Measurements from ENCODE around the gene CCDC90B. TPM values are rescaled to one million over a fixed set of nuclear protein-coding genes. Genes with fewer than 3 reads are reported as not detected.

Gene CCDC90B
- polyA plus RNA-seq, 1 donor (not counting 4 experiments of a cell fraction or from before 2014, with no cell fraction given): 46.9 TPM

DNA sequence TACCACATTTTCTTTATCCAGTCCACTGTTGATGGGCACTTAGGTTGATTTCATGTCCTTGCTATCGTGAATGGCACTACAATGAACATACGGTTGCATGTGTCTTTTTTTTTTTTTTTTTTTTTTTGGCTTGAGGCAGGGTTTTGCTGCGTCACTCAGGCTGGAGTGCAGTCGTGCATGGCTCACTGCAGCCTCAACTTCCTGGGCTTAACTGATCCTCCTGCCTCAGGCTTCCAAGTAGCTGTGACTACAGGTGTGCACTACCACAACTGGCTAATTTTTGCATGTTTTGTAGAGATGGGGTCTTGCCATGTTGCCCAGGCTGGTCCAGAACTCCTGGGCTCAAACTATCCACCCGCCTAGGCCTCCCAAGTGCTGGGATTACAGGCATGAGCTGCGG, 1.5 kb upstream of the CCDC90B start:
- Histone ChIP-seq H2AFZ (ENCODE audit: control insufficient read depth, low read length) (no peak overlapping the region), H3K36me3 (ENCODE audit: control insufficient read depth in 2 of 2, extremely low read depth in 1 of 2, insufficient read depth in 2 of 2, low read length in 2 of 2) (no peaks in the 10 kb centered on the region), H3K9ac (ENCODE audit: control insufficient read depth, extremely low read depth, insufficient read depth, low read length) (no peak overlapping the region), H3K9me3 (ENCODE audit: control insufficient read depth, low read depth, low read length) (no peaks in the 10 kb centered on the region), H3K4me1 (ENCODE audit: control insufficient read depth, extremely low read depth, insufficient read depth, low read length) (peaks cover 12% of the 10 kb centered on the region), H3K4me2 (ENCODE audit: control insufficient read depth, extremely low read depth, insufficient read depth, low read depth, low read length) (no peak overlapping the region), H3K9me1 (ENCODE audit: control insufficient read depth, extremely low read depth, insufficient read depth, low read length) (no peaks in the 10 kb centered on the region), H3K27ac (ENCODE audit: control insufficient read depth, insufficient read depth, low read length) (no peak overlapping the region), H3K27me3 (ENCODE audit: control insufficient read depth, extremely low read depth, insufficient read depth, low read length) (no peaks in the 10 kb centered on the region), H4K20me1 (ENCODE audit: control insufficient read depth, extremely low read depth, insufficient read depth, low read length) (no peaks in the 10 kb centered on the region), H3K4me3 (ENCODE audit: control insufficient read depth in 2 of 3, extremely low read depth in 1 of 3, insufficient read depth in 2 of 3, low read depth in 1 of 3, low read length in 3 of 3) (no peak overlapping the region), H3K79me2 (ENCODE audit: control insufficient read depth, insufficient read depth, low read length) (peaks cover 23% of the 10 kb centered on the region)
- dilution Hi-C loops (cut with MboI; ENCODE audit: extremely low pct_ligation_motif_present, low sequenced_read_pairs): no loop called here
- no peak for TF ChIP-seq EZH2 (IDR thresholded peaks at IDR 0.05; ENCODE audit: low read length)
- TF ChIP-seq, protein P1, sequence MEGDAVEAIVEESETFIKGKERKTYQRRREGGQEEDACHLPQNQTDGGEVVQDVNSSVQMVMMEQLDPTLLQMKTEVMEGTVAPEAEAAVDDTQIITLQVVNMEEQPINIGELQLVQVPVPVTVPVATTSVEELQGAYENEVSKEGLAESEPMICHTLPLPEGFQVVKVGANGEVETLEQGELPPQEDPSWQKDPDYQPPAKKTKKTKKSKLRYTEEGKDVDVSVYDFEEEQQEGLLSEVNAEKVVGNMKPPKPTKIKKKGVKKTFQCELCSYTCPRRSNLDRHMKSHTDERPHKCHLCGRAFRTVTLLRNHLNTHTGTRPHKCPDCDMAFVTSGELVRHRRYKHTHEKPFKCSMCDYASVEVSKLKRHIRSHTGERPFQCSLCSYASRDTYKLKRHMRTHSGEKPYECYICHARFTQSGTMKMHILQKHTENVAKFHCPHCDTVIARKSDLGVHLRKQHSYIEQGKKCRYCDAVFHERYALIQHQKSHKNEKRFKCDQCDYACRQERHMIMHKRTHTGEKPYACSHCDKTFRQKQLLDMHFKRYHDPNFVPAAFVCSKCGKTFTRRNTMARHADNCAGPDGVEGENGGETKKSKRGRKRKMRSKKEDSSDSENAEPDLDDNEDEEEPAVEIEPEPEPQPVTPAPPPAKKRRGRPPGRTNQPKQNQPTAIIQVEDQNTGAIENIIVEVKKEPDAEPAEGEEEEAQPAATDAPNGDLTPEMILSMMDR (optimal IDR thresholded peaks at IDR 0.05 in 1 of 3, IDR thresholded peaks at IDR 0.05 in 1 of 3, conservative IDR thresholded peaks at IDR 0.05 in 1 of 3; ENCODE audit: extremely low read depth in 1 of 3, insufficient read depth in 2 of 3, low read length in 3 of 3): no peak
- no peak for FAIRE-seq
- DNase-seq (ENCODE audit: low read depth, low spot score): no peak

DNA sequence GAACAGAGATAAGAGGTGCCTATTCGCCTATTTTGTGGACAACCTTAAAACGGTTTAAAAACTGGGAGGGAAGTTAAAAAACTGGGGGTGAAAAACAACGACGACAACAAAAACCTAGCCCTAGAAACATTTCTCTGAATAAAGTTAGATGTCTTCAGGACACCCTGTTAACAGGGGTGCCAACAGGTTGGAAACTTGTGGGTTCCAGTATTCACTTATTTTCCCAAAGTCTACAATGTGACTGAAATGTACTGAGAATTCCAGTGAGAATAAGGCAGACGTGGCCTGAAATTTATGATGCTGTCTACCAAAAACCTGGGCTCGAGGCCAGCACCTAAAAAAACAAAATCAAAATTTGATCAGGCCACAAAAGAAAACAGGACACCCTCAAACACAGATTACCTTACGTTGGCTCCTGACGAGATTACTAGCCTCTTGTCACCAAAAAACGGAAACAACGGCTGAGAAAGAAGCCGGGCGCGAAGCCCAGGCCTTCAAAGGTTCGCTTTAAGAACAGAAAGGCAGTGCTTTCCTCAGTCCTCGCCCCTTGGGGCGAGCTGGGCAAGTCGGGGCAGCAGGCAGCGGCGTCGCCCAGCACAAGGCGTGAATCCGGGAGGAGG, 906 bp downstream of the CCDC90B start:
- Histone ChIP-seq H3K36me3 (ENCODE audit: control insufficient read depth in 2 of 2, extremely low read depth in 1 of 2, insufficient read depth in 2 of 2, low read length in 2 of 2) (no peaks in the 10 kb centered on the region), H3K9me3 (ENCODE audit: control insufficient read depth, low read depth, low read length) (no peaks in the 10 kb centered on the region), H3K9ac (ENCODE audit: control insufficient read depth, extremely low read depth, insufficient read depth, low read length) (peak overlapping the region; percentile 94), H3K27me3 (ENCODE audit: control insufficient read depth, extremely low read depth, insufficient read depth, low read length) (no peaks in the 10 kb centered on the region), H3K9me1 (ENCODE audit: control insufficient read depth, extremely low read depth, insufficient read depth, low read length) (no peaks in the 10 kb centered on the region), H3K79me2 (ENCODE audit: control insufficient read depth, insufficient read depth, low read length) (peaks cover 37% of the 10 kb centered on the region), H2AFZ (ENCODE audit: control insufficient read depth, low read length) (peak overlapping the region; percentile 45), H3K4me2 (ENCODE audit: control insufficient read depth, extremely low read depth, insufficient read depth, low read depth, low read length) (peak overlapping the region; percentile 99), H3K4me1 (ENCODE audit: control insufficient read depth, extremely low read depth, insufficient read depth, low read length) (peaks cover 12% of the 10 kb centered on the region), H4K20me1 (ENCODE audit: control insufficient read depth, extremely low read depth, insufficient read depth, low read length) (no peaks in the 10 kb centered on the region), H3K27ac (ENCODE audit: control insufficient read depth, insufficient read depth, low read length) (peak overlapping the region; percentile 96), H3K4me3 (ENCODE audit: control insufficient read depth in 2 of 3, extremely low read depth in 1 of 3, insufficient read depth in 2 of 3, low read depth in 1 of 3, low read length in 3 of 3) (peak overlapping the region; percentile 52 to 93 (median 74))
- no peak for TF ChIP-seq EZH2 (IDR thresholded peaks at IDR 0.05; ENCODE audit: low read length)
- TF ChIP-seq, protein P1 (optimal IDR thresholded peaks at IDR 0.05 in 1 of 3, IDR thresholded peaks at IDR 0.05 in 1 of 3, conservative IDR thresholded peaks at IDR 0.05 in 1 of 3; ENCODE audit: extremely low read depth in 1 of 3, insufficient read depth in 2 of 3, low read length in 3 of 3): no peak
- dilution Hi-C loops (cut with MboI; ENCODE audit: extremely low pct_ligation_motif_present, low sequenced_read_pairs): no loop called here
- peak; percentile 49 for FAIRE-seq
- DNase-seq (ENCODE audit: low read depth, low spot score): no peak

Data from keratinocyte (primary cell).